NCI-H524 (cell line): ENCODE measurements around the gene ADAMTS17.
A peak's percentile ranks its signal among the peaks of the same experiment; 100 is the strongest.

Source experiments
- DNase-seq, 2 experiments: peaks; one replicate each; lab custom pipeline; 2025; lab: John Stamatoyannopoulos, UW

The ADAMTS17 gene

DNA sequence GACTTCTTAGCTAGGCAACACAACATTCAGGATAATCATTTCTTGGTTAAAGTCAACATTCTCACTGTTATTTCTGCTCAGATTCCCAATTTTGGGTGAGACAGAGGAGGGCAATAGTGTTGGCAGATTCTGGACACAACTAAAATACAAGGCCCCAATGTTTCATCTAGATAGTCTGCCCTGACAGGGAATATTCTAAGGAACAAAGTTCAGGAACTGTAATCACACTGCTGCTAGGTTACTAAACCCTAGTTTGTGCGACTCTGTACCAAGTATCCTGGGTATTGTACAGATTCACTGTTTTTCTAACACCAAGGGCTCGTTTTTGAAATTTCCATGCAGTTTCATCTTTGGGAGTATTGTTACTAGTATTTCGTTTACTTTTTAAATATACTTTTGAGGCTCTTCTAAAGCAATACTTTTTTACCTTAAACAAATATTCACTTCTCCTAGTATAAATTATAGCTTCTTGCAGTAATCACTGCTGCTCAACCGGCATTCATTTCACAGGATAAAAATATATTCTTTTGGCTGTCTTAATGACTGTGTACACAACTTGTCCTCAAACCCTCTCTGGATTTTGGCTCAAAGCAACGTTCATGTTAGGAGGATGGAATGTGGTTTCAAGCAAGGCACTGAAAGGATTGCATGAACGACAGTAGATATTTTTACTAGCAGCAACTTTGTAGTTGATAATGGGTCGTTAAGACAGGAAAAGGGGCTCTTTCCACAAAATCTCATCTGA lies 167.4 kb downstream of the ADAMTS17 start:
- DNase-seq: no peak

DNA sequence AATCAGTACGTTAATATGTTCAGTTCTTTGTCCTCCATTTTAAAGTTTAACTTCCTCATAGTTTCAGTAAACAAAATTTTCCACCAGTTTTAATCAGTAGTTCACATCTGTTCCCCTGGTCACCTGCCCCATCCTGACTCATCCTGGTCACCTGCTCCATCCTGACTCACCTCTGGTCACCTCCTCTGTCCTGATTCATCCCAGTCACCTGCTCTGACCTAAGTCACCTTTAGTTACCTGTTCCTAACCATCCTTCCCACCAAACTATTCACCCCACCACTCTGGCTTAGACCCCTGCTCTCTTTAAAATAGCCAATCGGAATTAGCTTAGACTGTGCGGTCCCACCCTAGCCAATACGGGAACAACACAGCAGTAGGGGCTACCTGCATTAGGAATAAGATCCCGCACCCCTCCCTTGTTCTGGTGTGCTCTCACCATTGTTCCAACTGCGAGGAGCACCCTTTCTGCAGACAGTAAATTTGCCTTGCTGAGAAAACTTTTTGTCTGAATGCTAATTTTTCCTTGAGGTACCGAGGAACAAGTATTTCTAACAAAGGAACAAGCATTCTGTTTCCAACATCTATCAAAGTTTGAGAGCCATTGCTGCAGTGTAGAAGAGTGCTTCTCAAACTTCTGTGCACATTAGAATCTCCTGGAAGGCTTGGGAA lies 169.3 kb downstream of the ADAMTS17 start:
- no peak for DNase-seq

DNA sequence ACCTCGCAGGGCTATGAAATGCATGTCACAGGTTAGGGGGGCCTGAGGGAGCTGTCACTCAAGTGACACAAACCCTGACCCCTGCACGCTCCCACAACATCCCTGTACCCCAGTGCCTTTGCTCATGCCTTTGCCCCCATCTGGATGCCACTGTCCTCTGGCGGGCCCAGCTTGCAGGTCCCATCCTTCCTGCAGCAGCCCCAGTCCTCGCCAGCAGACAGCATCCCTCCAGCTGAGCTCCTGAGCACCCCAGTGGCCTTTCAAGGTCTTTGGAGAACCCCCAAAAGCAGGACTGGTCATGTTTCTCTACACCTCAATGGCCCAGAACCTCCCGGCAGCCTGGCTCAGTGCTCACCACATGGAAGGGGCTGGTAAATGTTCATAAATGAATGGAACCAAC lies 170.4 kb downstream of the ADAMTS17 start:
- no peak for DNase-seq

DNA sequence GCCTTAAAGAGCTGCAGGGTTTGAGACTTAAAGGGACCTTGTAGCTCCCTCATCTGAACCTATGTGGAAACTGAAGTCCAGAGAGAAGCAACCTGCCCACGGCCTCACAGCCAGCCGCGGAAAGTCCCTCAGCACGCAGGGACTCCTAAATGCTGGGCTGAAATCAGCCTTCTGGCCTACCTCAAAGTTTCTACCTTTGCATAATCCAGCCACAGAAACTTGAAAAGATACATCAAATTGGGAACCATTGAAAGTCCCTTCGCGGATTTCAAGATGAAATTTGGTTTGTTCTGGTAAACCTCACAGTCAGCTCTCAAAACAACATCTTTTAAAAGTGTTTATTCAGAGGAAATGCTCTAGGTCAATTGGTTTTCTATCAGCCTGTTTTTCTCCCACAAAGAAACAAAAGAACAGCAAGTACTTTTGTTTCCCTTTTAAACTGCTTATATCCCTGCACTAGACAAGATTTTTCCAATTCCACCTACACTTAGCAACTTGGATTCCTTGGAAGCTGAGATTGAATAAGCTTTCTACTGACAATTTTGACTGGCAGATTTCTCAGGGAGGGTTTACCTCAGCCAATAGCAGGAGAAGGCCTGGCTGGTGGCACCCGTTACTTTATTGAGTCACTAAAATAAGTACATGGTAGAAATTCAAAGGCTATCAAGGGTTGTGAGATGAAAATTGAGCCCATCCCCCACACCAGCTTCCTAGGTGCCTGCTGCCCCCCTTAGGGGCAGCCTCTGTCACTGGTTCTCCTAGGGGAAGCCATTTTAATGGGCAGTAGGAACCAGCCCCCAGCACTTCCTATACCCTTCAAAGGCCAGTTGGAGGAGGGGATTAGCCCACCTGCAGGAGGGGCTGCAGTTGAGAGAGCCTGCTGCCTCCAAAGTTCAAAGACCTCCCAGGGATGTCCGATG lies 171.2 kb downstream of the ADAMTS17 start:
- no peak for DNase-seq

DNA sequence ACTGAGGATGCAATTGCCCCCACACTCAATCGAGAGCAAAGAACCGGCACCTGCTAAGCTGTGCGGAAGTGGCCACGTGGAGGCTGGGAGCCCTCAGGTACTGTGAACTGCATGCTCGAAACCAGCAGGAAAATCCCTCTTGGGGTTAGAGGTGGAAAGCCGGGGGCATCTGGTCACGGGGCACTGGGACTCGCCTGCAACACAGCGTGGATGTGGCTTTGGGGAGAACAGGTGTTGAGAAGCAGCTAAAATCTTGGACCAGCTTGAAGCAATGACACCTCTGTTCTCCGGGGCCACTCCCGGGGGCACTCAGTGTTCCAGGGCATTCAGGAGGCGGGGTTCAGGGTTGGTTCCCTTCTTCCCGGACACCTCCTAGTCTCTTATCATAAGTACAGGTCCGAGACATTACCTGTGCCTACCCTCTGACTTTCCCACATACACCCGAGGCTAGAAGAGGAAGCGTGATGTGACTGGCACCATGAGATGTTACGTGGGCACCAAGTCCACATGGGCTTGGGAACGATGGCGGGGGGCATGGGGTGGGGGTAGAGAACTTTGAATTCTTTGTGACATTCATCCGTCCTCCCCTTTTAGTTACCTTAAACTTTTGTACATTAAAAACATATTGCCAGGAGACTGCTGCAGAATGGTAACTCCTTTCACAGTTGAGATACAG lies 172.0 kb downstream of the ADAMTS17 start:
- DNase-seq: no peak

DNA sequence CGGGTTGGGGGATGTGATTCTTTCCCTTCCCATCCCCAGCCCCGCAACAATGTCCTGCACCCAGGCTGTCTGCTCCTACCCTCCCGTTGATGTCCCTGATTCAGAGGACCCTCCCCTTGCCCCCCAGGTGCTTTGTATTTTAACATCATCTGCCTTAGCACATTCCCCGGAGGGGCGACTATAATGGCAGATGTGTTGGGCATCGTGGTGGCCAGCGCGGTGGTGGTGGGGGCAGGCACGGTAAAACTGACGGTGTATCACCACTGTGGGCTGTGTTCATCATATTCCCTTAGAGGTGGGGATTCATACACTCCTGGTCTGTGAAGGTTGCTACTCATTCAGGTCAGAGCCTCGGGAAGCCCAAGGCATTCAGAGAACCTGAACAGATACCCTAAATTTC lies 173.0 kb downstream of the ADAMTS17 start:
- no peak for DNase-seq

DNA sequence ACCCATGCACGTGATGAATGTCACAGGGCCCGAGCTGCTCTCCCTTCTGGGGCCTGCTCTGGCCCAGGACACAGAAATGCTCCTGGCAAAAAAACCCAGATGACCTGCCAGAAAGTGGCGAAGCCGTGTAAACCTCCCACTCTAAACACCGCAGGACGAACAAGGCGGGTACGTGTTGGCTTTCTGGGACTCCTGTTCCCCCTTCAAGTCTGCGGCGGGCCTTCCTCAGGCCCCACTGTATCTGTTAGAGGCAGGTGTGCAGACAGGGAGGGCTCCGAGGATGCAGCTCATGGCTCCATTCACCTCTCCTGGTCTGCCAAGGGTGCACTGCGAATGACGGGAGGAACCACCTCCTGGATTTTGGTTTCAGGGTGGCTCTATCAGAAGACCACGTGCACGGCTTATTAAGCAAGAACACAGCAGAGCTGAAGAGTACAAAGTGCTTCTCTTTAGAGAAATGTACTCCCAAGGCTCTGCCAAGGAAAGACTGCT lies 173.8 kb downstream of the ADAMTS17 start:
- no peak for DNase-seq

DNA sequence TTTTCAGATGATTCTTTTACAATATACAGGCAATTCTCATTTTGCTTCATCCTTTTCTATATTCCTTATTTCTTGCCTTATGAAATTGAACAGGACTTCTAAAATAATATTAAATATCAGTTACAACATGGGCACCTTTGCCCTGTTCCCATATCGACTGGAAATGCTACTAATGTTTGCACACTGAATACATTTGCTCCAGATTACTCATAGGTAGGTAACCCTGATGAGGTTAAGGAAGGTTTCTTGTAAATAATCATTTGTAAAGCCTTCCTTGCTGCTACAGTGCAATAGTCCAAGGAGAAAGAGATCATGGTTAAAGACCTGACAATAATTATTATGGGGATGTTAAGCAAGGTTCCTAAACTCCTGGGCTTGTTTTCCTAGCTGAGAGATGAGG lies 175.5 kb downstream of the ADAMTS17 start:
- DNase-seq: no peak

DNA sequence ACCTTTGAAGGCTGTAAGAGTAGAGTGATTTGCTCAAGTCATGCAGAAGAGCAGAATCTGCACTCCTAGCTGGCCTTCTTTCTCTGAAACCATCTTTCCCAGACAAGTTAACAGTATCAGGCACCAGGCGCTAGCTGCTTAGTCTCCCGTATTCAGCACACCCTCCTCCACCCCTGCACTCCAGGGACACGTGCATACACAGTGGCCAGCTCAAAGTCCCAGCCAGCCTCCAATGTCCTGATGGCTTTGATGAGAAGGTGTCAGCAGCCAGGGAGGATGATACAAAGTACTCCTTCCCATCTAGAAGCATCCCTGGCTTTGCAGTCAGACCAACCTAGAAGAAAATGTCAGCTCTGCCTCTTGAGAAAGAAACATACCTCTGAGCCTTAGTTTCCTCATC lies 177.8 kb downstream of the ADAMTS17 start:
- no peak for DNase-seq

DNA sequence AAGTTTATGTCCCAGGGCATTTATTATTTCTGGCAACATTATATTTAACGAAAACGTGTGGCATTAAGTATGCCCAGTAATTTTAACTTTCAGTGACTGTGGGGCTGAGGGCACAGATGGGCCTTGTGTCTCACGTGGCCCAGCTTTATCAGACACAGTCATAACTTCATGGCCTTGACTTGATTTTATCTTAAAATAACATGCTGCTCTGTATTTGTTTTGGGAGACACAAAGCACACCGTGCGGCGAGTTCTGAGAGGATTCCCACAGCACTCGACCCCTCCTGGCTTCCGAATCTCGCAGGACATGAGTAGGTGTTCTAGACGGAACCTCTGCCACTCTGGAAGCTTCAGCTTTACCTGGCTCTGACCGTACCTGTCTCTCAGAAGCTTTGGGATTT lies 180.8 kb downstream of the ADAMTS17 start:
- no peak for DNase-seq

DNA sequence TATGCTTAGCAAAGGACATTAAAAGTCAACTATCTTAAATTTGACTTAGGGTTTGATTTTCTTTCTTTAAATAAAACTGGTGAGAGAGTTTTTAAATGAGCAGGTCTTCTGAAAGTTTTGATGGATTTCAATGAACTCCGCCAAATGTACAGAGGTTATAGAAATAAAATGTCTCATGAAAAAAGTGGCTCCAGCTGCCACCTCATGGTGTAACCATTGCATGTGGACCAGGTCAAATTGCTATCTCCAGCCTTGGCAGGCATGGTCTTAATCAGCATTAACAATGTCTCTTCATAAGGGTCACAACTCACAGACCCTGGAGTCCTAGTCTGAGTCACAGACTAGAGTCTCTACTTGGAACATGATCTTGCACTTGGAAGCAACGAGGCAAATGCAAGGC lies 182.3 kb downstream of the ADAMTS17 start:
- DNase-seq: no peak

DNA sequence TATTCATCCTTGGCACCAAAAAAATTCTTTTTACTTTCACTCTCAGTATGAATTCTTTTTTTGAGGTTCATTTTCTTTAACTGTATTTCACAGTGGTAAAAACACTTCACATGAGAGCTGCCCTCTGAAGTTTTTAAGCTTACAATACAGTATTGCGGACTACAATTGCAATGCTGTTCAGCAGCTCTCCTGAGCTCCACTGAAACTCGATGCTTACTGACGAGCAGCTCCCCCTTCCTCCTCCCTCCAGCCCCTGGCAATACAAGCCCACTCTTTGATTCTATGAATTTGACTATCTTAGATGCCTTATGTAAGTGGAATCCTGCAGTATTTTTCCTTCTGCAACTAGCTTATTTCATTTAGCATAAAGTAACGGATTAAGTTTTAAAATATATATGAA lies 183.4 kb downstream of the ADAMTS17 start:
- DNase-seq: no peak

DNA sequence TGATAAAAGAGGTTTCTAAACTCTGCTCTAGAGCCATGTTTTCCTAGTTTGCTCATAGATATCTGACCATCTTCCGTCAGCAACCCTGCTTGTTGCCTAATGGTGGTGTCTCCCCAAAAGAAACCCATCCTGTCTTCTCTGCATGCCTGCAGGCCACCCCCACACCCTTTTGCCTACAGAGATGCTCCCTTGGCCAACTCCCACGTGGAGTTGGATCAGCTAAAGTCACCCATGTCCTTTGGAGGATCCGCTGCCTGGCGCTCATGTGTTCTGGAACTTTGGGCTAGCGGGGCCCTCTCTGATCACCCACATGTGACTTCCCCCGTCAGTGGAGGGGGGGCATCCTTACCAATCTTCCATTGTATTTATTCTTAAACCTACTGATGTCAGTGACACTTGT lies 185.6 kb downstream of the ADAMTS17 start:
- no peak for DNase-seq

DNA sequence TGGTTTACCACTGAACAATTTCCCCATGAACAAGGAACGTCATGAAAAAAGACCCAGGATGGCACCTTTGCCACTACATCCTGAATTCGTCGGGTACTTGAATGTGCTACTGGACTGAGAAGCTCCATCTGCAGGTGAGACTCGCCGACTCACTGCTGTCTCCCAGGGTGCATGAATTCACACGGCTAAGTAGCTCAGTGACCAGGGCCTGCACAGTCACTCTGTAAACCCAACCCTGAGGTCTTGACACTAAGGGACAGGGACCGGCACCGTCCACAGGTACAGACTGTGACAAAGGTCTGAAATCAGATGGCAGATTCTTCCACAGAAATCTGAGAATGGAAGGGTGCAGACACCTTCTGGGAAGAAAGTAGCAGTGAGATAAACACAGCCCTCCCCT lies 187.4 kb downstream of the ADAMTS17 start:
- no peak for DNase-seq

DNA sequence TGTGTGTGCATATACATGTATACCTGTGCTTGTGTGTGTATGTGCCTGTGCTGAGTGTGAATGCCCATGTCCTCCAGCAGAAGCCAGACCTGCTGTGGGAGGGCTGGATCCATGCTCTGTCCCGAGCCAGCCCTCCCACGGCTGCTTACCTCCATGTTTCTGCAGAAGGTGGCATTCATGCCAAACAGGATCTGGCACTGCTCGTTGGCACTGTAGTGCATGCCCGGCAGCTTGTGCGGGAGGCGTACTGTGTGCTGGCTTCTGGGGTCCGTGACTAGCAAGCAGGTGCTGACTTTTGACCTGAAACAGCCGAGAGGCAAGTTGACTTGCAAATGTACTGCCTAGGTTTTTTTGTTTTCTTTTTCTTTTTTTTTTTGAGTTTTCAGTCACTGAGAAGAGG lies 189.3 kb downstream of the ADAMTS17 start:
- no peak for DNase-seq

DNA sequence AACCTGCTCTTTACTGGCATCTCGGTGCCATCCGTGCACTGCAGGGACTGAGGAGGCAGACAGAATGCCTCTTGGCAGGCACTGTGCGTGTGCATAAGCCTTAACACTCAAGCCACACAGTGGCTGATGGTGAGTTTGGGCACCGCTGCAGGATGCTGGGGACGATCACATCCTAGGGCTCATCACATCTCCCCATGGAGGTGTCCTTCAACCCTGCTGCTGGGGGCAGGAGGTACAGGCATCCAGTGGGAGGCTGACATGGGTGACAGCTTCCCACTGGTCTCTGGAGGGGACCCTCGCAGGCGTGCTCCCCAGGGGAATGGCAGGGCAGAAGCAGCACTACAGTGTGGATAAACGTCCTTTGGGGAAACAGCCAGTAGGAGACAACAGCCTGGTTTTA lies 190.9 kb downstream of the ADAMTS17 start:
- DNase-seq: no peak

DNA sequence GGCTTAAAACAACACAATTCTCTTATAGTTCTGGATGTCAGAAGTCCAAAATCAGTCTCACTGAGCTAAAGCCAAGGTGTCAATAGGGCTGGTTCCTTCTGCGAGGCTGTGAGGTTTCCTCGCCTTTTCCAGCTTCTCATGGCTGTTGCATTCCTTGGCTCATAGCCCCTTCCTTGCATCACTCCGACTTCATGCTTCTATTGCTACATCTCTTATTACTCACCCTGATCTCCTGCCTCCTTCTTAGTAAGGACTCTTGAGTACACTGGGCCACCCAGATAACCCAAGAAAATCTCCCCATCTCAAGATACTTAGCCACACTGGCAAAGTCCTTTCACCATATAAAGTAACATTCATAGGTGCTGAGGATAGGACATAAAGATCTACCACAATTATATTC lies 193.9 kb downstream of the ADAMTS17 start:
- DNase-seq: no peak

DNA sequence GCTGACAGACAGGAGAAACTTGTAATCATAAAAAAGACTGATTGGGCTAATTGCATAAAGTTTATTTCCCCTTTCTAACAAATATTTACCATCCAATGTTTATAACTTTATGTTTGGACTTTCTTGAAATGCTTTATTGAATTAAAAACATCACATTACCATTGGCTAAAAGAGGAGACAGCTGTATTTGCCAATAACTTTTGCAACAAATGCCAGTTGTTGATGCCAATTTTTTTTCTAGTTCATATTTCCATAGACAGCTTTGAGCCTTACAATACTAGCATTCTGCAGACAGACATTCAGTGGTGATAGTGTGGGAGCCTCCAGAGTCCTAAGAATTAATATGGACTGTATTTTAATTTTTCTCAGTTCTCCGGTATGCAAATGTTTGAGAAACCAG lies 198.4 kb downstream of the ADAMTS17 start:
- no peak for DNase-seq

DNA sequence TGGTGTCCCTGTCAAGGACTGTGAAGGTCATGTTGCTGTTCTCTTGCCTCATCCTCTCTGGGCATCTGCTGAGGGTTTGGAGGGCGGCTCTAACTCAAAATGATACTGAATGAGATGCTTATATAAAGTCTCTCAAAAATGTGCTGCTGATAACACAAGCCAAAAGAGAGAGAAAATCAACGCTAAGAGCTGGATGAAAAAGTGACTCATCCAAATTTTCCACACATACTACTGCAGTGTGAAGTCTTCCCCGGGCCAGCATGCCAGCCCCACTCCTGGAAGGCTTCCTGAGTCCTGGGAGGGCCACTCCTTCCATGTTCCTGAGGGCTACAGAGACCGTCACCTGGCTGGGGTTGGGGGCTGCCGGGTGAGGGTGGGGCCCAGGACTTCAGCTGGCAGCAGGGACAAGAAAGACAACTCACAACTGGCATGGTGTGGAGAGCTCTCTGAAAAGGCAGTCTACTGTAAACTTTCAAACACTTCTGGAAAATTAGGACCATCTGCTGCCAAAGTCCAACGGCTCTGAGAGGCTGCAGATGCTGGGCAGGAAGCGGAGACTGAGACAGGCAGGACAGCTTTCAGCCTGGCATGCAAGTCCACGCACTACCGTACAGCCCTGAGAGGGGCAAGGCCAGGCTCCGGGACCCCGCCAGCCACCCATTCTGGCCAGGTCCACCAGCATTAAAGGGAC lies 200.3 kb downstream of the ADAMTS17 start:
- peak; percentile 51 to 89 for DNase-seq

DNA sequence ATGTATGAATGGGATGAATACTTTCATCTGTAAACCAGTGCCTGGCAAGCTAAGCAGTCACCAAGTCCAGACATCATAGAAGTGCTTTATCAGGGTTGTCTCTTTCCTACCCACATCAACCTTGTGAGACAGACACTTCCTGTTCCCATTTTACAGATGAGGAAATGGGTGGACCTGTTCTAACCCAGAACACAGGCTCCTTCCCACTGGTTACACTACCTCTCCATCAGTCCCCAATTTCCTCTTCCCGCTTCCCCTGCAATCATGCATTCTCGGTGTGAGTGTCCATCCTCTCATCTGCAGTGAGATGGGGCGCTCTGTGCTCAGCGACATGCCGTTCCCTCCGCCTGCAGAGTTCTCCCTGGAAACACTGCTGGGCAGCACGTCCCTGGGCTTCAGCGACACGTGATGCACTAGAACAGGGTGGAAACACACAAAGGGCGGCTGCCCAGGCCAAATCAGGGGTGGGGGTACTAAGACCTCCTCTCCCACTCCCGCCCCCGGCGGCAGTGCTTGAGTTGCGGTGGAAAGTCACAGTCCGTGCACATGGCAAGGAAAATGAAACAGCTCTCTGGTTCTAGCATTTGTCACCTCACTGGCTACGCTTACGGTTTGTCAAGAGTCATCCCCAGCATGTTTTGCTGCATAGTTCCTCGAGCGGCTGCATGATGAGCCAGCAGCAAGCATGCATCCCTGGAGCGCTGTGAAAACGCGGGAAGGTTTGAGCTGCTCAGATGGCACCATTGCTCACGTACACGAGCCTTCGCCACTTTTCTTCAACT lies 201.1 kb downstream of the ADAMTS17 start:
- no peak for DNase-seq

DNA sequence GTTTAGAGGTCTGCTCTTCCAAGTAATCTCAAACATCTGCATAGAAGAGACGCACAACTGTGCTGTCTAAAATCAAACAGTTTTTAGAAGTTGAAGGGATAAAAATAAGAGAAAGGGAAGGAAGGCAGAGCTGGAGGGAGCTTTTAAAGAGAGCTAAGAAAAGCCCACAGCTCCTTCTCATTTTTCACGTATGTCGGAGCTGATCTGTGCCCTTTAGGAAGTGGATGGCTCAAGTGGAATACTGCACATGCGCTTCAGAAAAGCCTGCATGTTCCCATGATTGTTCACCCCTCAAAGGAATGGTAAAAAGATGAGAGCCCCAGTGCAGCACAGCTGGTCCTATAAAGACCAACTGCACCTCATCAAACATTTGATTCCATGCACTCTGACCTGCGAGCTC lies 207.2 kb downstream of the ADAMTS17 start:
- DNase-seq: no peak
